DMS79 treated with DMSO at 0.1 percent for 48 hours (cell line): ENCODE measurements around the gene BCL11B.

Experiments
- DNase-seq: peaks from one replicate; lab custom pipeline; 2025; lab: John Stamatoyannopoulos, UW

Gene BCL11B

GRCh38 chr14:99224116-99224910, 47.7 kb downstream of the BCL11B start:
- no peak for DNase-seq

GRCh38 chr14:99221445-99221844, 50.6 kb downstream of the BCL11B start:
- no peak for DNase-seq

- no peak for DNase-seq
These were observed 54.7 kb downstream of the BCL11B start for GRCh38 chr14:99217066-99217955.

GRCh38 chr14:99216191-99216590, 55.8 kb downstream of the BCL11B start:
- no peak for DNase-seq

DNA sequence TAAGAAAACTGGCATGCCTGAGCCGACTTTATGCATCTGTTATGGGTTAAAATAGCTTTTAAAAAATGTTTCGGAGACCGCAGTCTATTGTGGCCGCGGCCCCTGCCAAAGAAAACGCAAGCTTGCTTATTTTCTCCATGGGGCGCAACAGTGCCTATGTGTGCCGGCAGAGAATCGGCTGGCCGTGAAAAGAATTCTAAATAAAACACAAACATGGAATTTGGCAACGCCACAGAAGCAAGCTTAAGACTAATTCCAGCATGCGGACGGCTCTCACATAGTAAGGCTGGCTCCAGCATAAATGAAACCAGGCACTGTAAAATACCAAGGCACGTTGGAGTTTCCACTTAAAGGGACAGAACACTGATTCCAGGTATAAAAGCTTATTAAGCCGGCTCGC, 56.7 kb downstream of the BCL11B start:
- peak; percentile 46 for DNase-seq

- no peak for DNase-seq
These were observed 57.3 kb downstream of the BCL11B start for GRCh38 chr14:99214701-99215100.

GRCh38 chr14:99213527-99213971, 58.4 kb downstream of the BCL11B start:
- DNase-seq, result no peak

- no peak for DNase-seq
These were observed 58.9 kb downstream of the BCL11B start for GRCh38 chr14:99213101-99213500.

DNA sequence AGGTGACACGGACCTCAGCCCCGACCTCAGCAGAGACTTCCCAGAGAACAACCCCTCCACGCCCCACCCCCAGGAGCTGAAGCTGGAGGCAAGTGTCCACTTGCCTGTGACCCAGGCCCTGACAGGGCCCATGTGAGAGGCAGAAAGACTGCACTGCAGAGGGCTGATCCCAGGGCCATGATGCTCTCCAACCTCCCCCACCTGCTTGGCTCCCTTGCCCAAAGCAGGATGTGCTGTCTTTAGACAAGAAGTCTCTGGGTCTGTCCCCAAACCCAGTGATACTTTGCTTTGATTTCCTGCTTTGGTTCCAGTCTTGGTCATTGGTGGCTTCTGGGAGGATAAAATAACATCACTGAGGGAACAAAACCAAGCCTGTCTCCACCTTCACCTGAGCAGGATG, 59.4 kb downstream of the BCL11B start:
- DNase-seq, result no peak

- no peak for DNase-seq
These were observed 59.8 kb downstream of the BCL11B start for GRCh38 chr14:99212199-99212598.

- no peak for DNase-seq
These were observed 60.6 kb downstream of the BCL11B start for GRCh38 chr14:99211410-99211809.

DNA sequence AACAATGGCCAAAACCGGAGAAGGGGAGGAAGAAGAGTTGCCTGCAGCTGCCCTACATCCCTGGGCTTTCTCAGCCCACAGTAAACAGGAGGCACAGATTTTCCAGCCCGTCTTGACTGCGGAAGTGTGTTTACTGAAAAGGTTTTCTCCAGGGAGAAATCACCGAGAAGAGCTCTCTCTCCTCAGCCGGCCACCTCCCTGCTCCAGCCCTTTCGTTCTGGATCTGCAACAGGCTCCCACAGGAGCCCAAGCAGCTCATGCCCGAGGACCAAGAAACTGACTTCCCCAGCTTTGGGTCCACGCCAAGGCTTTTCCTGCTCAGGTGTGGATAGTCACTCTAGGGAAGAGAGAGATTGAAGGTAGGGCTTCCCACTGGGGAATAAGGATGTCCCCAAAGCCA, 61.7 kb downstream of the BCL11B start:
- DNase-seq, result no peak

DNA sequence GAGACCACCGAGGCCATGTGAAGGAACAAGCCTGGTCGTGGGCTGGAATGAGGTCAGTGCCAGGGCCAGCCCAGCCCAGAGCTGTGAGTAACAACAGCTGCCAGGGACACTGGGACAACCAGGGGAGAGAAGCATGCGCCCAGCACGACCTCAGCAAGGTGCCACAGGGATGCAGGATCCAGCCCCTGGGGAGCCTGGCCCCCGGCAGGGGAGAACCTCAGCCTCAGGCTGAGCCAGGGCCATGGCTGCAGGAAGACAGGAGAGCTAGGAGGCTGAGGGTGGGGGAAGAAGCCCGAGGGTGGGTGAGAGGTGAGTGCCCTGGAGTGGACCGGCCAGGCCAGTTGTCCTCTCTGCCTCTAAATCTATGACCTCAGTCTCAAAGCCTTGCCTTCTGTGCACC, 62.6 kb downstream of the BCL11B start:
- DNase-seq, result no peak

- DNase-seq, result no peak
These were observed 63.7 kb downstream of the BCL11B start for GRCh38 chr14:99208318-99208717.

DNA sequence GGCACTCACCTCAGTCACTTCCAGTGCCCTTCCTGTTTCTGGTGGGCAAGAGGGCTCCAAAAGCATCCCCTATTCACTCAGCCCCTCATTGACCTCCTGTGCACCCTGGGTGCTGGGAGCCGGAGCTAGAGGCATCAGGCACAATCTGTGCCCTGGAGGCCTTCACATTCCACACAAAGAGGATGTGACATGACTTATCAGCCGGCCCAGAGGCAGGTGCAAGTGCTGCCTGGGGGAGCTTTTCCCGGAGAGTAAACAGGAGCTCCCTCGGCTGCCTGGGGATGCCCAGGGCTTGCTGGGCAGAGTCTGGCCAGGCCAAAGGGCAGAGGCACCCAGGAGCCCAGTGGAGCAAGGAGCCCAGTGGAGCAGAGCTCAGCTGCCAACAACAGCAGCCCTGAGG, 64.5 kb downstream of the BCL11B start:
- no peak for DNase-seq

- no peak for DNase-seq
These were observed 65.9 kb downstream of the BCL11B start for GRCh38 chr14:99206090-99206489.

- DNase-seq, result no peak
These were observed 66.8 kb downstream of the BCL11B start for GRCh38 chr14:99205086-99205688.

DNA sequence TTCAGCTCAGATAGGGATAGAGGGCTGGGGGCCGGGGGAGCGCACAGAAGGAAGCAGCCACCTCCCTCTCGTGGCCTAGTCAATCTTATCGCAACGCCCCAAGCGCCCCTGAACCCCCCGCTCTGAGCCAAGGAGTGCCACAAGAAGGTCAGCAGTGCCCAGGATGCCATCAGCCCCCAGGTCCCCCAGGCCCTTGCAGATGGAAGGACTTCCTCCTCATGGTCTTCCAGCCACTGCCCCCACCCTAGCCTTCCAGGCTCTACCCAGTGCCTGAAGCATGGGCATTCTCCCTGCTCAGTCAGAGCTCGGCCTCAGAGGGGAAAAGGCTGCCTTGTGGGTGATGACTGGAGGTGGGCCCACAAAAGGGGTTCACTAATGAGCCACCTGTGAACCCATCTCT, 68.2 kb downstream of the BCL11B start:
- no peak for DNase-seq

DNA sequence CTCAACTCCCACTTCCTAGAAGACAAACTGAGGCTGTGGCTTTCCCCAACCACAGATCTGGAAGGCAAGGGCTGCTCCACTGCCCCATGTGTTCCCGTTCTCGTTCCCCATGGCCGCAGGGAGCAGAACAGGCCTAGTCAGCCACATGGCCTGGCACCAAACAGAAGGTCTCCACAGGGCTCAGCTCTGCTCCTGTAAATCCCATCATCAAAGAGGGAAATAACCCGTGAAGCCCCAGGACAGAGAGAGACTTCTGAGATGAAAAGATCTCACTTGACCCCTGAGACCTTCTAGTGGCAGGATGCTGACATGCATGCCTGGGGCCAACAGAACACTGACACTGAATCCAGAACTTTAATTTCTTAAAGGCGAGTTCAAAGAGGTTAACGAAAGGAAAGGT, 68.9 kb downstream of the BCL11B start:
- DNase-seq, result no peak

GRCh38 chr14:99202516-99202915, 69.5 kb downstream of the BCL11B start:
- DNase-seq, result no peak

GRCh38 chr14:99201351-99202073, 70.5 kb downstream of the BCL11B start:
- DNase-seq, result peak; percentile 45

- no peak for DNase-seq
These were observed 71.4 kb downstream of the BCL11B start for GRCh38 chr14:99200654-99201005.
